ENCODE results near the gene EPB42.
"Not testable (repeated sequence)": the region's sequence is repeated elsewhere in the genome, so short reads cannot be mapped to it uniquely, and the experiment has no call there.

Gene EPB42

GRCh38 chr15:43184407-43185124, 36.3 kb downstream of the EPB42 start:
- peak; percentile 67 for DNase-seq

GRCh38 chr15:43183270-43183669, 37.5 kb downstream of the EPB42 start:
- DNase-seq = no peak

GRCh38 chr15:43177147-43177546, 43.7 kb downstream of the EPB42 start:
- DNase-seq = not testable (repeated sequence)

GRCh38 chr15:43175656-43176309, 45.0 kb downstream of the EPB42 start:
- not testable (repeated sequence) for DNase-seq

GRCh38 chr15:43169888-43170287, 50.9 kb downstream of the EPB42 start:
- no peak for DNase-seq

- no peak for DNase-seq
These were observed 52.4 kb downstream of the EPB42 start for GRCh38 chr15:43168192-43169107.

- DNase-seq = not testable (repeated sequence)
These were observed 53.6 kb downstream of the EPB42 start for GRCh38 chr15:43167261-43167660.

- DNase-seq = no peak
These were observed 55.0 kb downstream of the EPB42 start for GRCh38 chr15:43165801-43166325.

GRCh38 chr15:43153269-43153668, 67.5 kb downstream of the EPB42 start:
- DNase-seq = no peak

- DNase-seq = peak; percentile 52
These were observed 69.1 kb downstream of the EPB42 start for GRCh38 chr15:43151688-43152087.

- DNase-seq = no peak
These were observed 70.5 kb downstream of the EPB42 start for GRCh38 chr15:43150191-43150929.
